CD4-positive, alpha-beta T cell treated with Interleukin-21 for 1 hour (primary cell): ENCODE data around the gene INF2.
A peak's percentile ranks its signal among the peaks of the same experiment; 100 is the strongest.

Experiments
- DNase-seq: peaks from one replicate; pipeline ENCODE4 v3.0.0-alpha.2; 2020

INF2 gene

GRCh38 chr14:104677512-104678332 lies 11.7 kb upstream of the INF2 start:
- DNase-seq: peak; percentile 59

- no peak for DNase-seq
Measured at GRCh38 chr14:104678346-104678745, 11.1 kb upstream of the INF2 start.

GRCh38 chr14:104678901-104679705 lies 10.3 kb upstream of the INF2 start:
- no peak for DNase-seq

GRCh38 chr14:104680056-104680805 lies 9.2 kb upstream of the INF2 start:
- DNase-seq: no peak

GRCh38 chr14:104680806-104681688 lies 8.4 kb upstream of the INF2 start:
- DNase-seq: no peak

GRCh38 chr14:104681689-104682074 lies 7.7 kb upstream of the INF2 start:
- DNase-seq: no peak

GRCh38 chr14:104682107-104682593 lies 7.3 kb upstream of the INF2 start:
- DNase-seq: no peak

GRCh38 chr14:104683653-104684448 lies 5.6 kb upstream of the INF2 start:
- no peak for DNase-seq

- no peak for DNase-seq
Measured at GRCh38 chr14:104684449-104684821, 5.0 kb upstream of the INF2 start.

- DNase-seq: no peak
Measured at GRCh38 chr14:104685216-104685997, 4.0 kb upstream of the INF2 start.

- no peak for DNase-seq
Measured at GRCh38 chr14:104685998-104686610, 3.3 kb upstream of the INF2 start.

- peak; percentile 25 for DNase-seq
Measured at GRCh38 chr14:104686624-104687517, 2.5 kb upstream of the INF2 start.

GRCh38 chr14:104687601-104688504 lies 1.6 kb upstream of the INF2 start:
- DNase-seq: no peak

- peak; percentile 29 for DNase-seq
Measured at GRCh38 chr14:104688505-104689108, 811 bp upstream of the INF2 start.

- no peak for DNase-seq
Measured at GRCh38 chr14:104689881-104690711, 678 bp downstream of the INF2 start.

- no peak for DNase-seq
Measured at GRCh38 chr14:104690861-104691455, 1.5 kb downstream of the INF2 start.
